ENCODE results near the gene HDAC9.

Gene HDAC9

DNA sequence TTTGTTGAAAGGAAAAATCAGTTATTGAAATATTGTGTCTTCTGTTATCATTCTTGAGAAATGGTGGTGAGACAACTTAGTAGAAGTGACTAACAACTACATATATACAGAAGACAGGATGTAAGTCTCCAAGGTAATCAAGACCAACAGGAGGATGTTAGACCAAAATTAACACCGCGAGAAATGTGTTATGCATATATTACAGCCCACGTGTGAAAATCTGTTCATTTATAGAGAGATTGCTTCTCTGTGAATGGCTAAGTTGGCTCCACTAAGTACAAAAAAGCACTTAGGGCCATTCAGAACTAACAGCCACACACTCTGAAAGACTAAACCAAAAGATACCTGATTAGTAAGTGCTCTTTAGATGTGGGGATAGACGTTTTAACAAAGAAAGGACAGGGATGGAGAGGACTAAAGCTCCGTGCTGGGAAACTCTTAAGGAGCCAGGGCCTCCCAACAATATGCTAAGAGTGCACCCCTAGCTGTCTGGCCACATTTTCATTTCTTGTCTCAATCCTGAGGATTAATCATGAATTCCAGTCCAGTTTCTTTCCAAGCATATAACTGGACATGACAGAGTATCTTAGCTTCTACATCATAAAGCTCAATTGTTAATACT lies 26.5 kb downstream of the HDAC9 start:
- no peak for TF ChIP-seq CTCF (IDR thresholded peaks at IDR 0.05; ENCODE audit: low read depth, low read length)
- H3K4me3 ChIP-seq (ENCODE audit: low read depth, low read length): no peak overlapping the region

- TF ChIP-seq CTCF (IDR thresholded peaks at IDR 0.05; ENCODE audit: low read depth, low read length): no peak
- H3K4me3 ChIP-seq (ENCODE audit: low read depth, low read length): no peak overlapping the region
Measured at GRCh38 chr7:18524248-18524647, 28.7 kb downstream of the HDAC9 start.

DNA sequence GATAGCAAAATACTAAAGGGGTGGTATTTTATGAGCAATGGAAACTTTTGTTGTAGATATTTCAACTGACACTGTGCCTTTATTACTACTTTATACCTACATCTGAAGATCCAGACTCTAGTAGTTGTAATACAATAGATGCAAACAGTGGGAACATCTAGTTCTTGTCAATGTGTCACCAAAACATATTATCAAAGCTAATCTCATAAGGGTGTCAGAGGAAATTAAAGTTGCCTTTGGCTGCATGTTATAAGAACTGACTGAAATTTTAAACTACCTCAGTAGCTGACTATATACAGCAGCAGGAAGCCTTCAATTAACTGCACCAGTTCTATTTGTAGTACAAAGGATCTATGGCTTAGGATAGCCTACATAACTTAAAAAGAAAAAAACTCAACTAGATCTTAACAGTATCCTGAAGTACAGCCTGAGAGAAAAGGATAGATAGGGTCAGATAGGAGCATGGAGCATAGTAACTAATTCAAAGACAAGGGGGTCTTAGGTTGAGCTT lies 30.9 kb downstream of the HDAC9 start:
- TF ChIP-seq CTCF (IDR thresholded peaks at IDR 0.05; ENCODE audit: low read depth, low read length): no peak
- H3K4me3 ChIP-seq (ENCODE audit: low read depth, low read length): no peak overlapping the region

GRCh38 chr7:18529239-18529638 lies 33.7 kb downstream of the HDAC9 start:
- no peak for TF ChIP-seq CTCF (IDR thresholded peaks at IDR 0.05; ENCODE audit: low read depth, low read length)
- no peak overlapping the region for H3K4me3 ChIP-seq (ENCODE audit: low read depth, low read length)

- no peak overlapping the region for H3K4me3 ChIP-seq (ENCODE audit: low read depth, low read length)
- TF ChIP-seq CTCF (IDR thresholded peaks at IDR 0.05; ENCODE audit: low read depth, low read length): no peak
Measured at GRCh38 chr7:18530224-18531179, 35.0 kb downstream of the HDAC9 start.

GRCh38 chr7:18531539-18531938 lies 36.0 kb downstream of the HDAC9 start:
- H3K4me3 ChIP-seq (ENCODE audit: low read depth, low read length): no peak overlapping the region

More at GRCh38 chr7:18531539-18531938, 36.0 kb downstream of the HDAC9 start:
- TF ChIP-seq CTCF (IDR thresholded peaks at IDR 0.05; ENCODE audit: low read depth, low read length): no peak
